Measurements from ENCODE around the gene OXLD1.

Gene OXLD1

DNA sequence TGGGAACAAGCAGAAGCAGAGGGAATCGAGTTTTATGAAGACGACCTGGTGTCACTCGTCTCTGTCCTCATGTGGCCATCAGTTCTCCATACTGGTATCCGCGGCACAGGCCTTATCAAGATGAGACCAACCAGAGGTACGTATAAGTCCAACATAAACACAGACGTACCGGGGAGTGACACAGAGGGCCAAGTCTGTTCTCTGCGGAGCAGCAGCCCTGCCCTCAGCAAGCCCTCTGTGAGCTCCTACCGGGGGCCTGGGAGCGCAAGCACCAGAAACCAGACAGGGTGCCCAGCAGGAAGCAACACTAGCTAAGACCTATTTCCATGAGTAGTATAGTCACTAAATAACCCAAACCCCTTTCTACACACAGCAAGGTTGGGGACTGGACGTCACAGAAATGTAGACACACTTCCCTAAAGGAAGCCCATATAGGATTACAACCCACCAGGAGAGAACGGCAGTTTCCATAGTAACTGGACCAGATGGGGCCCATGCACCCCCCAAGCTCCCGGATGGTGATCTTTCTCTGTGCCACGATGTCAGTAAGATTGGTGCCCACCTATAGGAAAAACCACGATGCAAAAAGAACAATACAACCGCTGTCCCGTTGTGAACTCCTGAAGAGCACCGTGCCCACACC is 16.3 kb upstream of the OXLD1 start:
- no peak for FAIRE-seq

DNA sequence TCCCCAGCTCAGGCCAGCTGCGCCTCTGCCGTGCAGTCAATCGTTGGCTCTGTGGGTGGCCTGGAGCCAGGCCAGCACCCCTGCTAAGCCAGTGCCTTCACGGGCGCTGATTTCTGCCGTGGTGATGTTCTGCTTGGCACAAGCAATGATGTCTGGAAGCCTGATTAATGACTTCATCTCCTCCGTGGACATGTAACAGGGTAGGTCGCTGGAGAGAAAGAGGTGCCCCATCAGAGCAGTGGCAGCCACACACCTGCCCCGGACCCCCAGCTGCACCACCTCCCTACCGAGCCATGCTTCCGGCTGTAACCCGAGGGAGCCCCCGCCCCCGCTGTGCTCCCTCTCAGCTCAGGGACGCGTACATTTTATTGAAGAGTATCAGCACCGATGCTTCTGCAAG is 15.3 kb upstream of the OXLD1 start:
- FAIRE-seq = no peak

DNA sequence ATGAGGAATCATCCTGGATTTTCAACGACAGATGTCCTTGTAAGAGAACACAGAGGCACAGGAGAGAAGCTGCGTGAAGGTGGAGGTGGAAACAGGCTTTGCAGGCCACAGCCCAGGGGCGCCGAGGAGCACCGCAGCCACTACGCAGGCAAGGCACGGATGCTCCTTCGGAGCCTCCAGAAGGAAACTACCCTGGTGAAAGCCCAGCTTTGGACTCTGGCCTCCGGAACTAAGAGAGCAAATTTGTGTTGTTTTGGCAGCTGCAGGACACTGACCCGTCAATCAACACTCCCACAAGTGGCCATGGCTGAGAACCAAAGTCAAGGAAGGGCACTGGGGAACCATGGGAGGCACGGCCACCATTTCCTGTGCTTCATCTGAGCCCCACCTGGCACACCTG is 13.7 kb upstream of the OXLD1 start:
- FAIRE-seq = no peak

DNA sequence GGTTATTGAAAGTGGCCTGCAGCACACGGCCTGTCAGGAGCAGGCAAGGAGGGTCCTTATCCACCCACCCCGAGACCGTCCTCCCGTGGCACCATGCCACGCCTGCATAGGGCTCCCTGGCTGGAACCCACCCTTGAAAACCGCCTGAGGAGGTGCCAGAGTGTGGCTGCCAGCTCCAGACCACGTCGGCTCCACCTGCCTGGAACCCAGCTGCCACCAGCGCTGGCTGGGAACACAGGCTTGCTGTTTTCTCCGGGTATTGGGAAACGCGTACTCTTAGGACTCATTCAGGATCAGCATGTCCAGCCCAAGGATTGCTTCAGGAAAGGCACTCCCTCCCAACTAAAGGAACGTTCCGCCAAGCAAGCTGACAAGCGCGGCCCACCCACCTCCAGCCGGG is 10.5 kb upstream of the OXLD1 start:
- no peak for FAIRE-seq

DNA sequence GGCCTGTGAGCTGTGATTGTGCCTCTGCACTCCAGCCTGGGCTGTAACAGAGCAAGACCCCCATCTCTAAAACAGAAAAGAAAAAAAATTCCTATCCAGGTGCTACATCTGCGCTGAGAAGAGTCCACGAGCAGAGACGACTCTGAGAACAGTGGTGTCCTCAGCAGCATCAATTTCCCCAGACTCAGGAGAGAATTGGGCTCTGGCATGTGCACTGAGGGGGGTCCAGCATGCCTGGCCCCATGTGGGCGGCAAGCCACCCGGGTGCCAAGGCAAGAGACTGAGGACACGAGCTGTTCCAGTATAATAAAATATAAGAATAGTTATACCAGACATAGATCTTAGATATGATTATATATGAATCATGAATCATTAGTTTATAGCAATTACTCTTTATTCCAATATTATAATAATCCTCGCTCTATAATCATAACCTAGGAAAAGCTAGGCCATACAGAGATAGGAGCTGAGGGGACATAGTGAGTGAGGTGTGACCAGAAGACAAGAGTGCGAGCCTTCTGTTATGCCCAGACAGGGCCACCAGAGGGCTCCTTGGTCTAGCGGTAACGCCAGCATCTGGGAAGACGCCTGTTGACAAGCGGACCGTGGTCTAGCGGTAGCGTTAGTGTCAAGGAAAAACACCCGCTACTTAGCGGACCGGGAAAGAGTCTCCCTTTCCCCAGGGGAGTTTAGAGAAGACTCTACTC is 9.3 kb upstream of the OXLD1 start:
- FAIRE-seq = peak; percentile 94

DNA sequence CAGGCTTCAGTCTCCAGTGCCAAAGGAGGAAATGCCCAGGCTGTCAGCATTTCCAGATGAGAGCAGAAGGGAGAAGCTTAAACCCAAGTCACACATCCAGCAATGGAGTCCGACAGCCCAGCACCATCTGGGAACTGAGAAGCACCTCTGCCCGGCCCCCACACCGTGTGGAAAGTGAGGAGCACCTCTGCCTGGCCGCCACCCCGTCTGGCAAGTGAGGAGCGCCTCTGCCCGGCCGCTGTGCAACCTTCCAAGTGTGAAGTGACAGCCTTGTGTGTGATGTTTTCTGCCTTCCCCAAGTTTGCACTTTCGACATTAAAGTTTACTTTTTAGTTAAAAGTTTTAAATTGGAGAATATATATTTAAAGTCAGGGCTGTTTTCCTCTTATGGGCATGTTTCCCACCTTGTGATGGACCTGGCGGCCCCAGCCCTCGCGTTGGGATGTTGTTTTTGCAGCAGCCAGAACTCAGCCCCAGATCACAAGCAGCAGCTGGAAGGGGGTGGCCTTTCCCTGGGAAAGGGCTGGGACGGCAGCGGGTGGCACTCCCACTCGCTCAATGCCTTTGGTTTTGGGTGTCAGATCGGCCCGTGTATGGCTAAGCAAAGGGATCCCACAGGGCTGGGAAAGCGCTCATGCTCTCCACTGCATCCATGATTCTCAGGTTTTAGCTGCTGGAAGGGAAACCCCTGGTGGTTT is 7.3 kb upstream of the OXLD1 start:
- no peak for FAIRE-seq

DNA sequence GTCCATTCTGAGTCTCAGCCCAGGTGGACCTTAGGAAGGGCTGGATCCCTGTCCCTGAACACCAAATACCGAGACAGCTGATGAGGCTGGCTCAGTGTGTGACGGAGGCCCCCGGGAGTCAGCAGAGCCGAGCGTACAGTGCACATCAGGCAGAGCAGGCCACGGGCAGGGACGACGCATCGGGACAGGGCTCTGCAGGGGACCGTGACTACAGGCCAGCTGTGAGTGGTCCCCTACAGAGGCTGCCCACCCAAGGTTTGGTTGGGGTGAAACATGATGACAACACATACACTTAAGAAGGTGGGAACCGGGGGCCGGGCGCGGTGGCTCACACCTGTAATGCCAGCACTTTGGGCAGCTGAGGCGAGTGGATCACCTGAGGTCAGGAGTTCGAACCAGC is 6.5 kb upstream of the OXLD1 start:
- no peak for FAIRE-seq

DNA sequence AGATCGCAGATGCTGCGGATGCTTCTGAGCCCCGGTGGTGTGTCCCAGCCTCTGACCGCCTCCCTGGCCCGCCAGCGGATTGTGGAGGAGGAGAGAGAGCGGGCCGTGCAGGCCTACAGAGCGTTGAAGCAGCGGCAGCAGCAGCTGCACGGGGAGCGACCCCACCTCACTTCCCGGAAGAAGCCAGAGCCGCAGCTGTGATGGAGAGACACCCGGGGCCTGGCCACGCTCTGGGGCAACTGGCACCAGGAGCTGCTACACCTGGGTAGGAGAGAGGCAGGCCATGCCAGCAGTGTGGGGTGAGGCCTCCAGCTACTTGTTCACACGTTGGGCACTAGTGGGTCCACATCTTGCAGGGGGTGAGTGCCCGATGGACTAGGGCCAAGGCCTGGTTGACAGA is 6.1 kb upstream of the OXLD1 start:
- FAIRE-seq = no peak

DNA sequence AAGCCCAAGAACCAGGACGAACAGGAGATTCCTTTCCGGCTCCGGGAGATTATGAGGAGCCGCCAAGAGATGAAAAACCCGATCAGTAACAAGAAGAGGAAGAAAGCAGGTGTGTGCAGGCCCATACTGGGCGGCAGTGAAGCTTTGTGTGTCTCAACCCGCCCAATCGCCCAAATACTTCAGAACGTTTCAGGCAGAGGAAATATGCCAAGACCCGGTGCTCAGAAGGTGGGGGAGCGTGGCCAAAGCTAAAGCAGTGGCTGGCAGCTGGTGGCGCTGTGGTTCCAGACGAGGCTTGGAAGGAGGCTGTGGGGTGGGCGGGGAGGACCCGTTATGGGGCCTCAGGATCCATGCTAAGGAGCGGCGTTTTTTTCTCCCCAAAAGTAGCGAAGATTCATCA is 1.3 kb upstream of the OXLD1 start:
- no peak for FAIRE-seq

DNA sequence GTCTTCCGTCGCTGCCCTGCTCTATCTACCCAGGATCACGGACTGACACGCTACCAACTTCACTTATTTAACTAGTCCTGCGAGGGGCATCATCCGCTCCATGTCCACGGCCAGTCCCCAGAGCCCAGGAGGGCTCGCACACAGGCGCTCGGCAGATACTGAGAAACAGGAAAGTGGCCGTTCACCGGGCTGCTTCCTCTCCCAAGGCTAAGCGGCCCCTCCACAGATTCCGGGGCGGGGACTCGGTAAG is 388 bp downstream of the OXLD1 start:
- FAIRE-seq = no peak

DNA sequence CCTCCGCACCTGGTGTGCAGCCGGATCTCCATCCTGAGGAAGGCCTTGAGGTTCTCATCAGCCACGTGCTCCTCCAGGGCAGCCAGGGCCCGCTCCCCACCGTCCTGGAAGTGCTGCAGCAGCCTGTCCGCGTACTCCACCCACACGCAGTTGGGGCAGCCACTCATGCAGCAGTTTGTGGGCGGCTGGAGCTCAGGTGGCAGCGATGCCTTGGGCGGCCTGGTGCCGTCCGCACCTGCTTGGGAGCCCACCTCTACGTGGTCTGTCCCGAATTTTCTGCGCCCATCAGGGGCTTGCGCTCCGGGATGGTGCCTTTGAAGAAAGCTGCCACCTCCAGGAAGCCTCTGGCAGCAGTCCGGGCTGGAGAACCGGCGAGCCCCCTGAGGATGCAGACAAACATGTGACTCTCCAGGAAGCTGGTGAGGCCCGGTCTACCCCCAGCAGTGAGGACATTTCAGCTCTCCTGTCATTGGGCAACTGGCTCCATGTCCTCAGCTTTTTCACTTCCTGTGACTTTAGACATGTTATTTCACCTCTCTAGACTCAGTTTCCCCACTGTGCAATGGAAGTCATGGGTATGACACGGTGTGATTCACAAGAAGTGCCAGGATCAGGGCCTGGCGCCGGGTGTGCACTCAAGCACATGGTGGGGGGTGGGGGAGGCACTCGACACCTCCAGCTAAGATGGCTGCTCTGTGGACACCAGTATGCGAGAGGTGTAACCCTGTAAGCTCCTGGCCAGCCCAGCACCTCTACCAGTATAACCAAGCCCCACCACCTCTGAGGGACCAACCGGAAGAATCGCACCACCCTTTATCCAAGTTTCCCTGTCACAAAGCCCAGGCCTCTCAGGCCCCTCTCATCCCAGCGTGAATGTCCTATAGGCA is 957 bp downstream of the OXLD1 start:
- FAIRE-seq = no peak

DNA sequence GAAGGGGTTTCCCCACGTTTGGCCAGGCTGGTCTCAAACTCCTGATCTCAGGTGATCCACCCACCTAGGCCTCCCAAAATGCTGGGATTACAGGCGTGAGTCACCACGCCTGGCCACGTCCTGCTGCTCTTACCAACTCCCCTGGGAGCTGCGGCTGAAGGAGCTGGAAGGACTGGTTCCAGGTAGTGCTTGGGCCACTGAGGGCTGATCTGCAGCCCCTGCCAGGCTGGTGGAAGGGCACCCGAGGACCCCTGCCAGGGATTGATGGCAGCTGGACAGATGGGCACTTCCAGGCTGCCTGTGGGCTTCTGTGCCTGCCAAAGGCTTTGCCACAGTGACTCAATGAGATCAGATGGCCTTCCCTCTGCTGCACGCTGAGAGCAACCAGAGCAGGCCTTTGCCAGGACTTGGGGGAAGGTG is 2.3 kb downstream of the OXLD1 start:
- FAIRE-seq = no peak

DNA sequence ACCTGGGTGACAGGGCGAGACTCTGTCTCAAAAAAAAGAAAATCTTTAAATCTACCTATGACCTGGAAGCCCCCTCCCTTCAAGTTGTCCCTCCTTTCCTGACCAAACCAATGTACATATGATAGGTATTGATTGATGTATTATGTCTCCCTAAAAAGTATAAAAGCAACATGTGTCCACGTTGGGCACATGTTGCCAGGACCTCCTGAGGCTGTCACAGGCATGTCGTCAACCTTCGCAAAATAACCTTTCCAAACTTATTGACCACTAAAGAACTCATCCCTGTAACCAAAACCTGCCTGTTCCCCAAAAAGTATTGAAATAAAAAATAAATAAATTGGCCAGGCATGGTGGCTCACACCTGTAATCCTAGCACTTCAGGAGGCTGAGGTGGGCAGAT is 4.4 kb downstream of the OXLD1 start:
- no peak for FAIRE-seq

DNA sequence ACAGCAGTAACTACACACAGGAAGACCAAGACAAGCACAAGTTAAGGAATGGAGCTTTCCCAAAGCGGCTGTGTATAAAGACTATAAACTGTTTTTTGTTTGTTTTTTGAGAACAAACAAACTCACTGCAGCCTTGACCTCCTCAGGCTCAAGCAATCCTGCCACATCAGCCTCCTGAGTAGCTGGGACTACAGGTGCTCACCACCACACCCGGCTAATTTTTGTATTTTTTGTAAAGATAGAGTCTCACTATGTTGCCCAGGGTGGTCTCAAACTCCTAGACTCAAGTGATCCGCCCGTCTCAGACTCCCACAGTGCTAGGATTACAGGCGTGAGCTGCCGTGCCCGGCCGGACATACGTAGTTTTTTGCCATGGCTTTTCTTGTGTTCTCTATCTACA is 6.0 kb downstream of the OXLD1 start:
- no peak for FAIRE-seq

DNA sequence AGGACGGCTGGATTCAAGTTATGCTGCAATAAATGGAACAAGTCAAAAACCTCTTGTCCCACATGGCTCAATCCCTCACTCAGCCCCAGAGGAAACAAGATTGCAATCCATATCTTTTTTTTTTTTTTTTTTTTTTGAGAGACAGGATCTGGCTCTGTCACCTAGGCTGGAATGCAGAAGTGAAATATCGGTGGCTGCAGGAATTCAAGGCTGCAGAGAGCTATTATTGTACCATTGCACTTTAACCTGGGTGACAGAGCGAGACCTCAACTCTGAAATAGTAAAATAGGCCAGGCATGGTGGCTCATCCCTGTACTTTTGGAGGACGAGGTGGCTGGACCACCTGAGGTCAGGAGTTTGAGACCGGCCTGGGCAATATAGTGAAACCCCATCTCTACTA is 7.4 kb downstream of the OXLD1 start:
- no peak for FAIRE-seq

DNA sequence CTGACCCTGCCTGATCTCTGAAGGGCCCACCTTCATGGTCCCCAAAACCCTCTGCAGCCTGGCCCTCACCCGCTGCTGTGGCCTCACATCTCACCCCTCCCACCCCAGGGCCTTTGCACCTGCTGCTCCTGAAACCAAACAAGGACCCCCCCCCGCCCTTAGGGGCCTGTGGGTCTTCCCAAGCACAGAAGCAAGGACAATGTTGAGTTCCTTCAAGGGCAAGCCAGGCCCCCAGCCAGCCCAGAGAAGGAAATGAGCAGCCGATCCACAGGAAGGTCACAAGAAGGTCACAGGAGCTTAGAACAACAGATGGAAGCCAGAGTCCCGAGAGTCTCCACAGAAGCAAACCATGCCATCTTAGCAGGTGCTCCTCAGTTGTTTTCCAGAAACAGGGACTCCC is 9.6 kb downstream of the OXLD1 start:
- no peak for FAIRE-seq

DNA sequence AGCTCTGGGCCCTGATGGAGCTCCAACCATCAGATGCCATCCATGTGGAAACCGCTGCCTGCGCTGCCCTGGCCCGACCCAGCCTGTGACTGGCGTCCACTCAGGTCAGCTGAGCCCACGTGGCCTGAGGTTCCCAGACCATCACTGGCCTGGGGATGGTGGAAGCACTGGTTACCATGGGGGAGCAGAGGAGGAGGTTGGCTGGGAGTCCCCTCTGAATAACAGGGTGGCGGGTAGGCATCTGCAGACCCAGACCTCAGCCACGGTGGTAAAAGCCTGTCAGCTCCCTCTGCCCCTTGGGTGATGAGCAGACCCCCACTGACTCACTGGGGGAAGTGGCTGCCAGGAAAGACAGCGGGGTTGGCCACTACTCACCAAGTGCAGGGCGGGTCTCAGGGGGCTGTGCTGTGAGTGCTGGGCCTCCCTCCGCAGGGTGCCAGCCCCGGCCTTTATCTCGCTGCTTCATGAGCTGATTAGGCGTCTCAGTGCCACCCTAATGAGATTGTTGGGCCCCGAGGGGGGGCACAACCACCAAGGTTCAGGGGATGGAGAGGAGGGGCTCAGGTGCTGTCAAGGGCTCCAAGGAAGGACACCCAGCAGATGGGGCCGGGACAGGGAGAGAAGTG is 10.2 kb downstream of the OXLD1 start, which contains the start of gene PDE6G:
Gene PDE6G (minus strand): TSS at position 425 of the 626 bp plus-strand sequence. CDS start 3,237 bp downstream, outside the sequence.
- no peak for FAIRE-seq

DNA sequence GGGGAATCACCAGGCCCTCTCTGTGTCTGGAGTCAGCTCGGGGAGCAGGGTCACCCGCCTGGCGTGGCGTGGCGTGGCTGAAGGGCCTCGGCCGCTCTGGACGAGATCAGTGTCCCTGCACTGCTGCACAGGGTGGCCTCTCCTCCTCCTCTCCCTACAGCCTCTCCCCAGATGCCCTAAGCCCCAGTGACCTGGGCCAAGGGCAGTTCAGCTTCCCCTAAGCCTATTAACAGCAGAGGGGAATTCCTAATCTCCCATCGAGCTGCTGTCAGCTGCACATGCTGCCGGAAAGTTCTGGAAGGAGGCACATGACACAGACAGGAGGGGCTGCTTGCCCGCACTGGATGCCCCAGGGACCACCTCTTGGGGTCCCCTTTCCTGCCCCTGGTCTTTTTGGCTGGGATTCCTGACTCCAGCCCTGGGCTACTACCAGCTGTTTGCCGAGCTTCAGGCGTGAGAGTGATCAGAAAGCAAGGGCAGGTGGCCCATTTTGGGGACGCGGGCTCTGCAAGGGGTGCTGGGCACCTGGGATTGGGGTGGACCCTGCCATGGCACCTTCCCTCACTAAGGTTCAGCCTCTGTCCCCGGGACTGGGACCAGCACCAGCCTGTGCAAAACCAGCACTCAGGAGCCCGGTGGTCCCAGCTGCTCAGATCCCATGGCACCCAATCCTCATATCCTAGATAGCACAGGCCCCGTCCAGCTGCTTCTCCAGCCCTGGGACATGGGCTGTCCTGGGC is 10.9 kb downstream of the OXLD1 start:
- FAIRE-seq = no peak

DNA sequence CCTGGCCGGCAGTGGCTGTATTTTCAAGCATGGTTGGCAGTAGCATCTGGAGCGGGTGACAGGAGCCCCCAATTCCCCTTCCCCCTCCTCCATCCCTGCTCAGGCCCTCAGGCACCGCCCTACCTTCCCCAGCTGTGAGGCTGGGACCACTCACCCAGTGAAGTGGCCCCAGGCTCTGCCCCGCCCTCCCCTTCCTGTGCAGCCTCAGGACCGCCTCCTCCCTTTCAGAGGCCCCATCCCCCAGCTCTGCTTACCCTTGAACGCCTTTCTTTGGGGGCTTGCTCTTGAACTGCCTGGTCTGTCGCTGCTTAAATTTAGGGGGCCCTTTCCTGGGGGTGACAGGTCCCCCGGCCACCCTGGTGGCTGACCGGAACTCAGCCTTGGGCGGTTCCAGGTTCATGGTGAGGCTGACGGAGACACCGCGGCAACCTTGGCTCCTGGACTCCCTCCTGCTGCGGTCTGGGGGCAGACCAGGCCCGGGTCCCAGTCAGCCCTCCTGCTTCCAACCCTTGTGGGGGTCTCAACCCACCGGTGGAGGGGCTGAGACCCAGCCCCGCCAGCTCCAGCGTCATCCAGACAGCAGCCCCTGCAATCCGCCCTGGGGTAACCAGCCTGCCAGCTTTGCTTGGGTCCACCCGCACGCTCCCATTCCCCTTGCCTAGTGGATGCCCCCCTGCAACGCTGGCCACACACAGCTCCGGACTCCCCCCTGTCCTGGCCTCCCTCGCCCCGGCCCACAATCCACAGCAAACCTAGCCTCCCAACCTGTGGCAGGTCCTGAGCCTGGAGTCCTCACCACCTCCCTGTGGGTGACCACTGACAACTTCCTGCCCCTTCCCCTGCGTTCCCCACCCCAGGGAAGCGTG is 13.3 kb downstream of the OXLD1 start:
- no peak for FAIRE-seq

DNA sequence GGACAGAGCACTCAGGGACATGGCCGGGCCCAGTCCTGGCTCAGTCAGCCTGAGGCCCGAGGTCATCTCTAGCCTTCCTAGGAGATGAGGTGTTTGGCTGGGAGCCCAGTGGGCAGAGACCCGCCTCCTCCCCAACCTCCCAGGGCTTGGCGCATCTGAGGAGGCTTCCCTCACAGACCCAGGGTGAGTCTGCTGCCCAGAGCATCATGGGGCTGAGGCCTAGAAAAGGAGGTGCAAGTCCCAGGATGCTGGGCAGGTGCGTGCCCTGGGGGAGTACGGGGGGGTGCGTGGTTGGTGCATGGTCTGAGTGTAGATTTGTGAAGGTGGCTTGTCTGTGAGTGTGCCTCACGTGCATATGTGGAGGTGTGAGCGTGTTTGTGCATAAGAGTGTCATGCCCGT is 14.7 kb downstream of the OXLD1 start:
- FAIRE-seq = no peak

DNA sequence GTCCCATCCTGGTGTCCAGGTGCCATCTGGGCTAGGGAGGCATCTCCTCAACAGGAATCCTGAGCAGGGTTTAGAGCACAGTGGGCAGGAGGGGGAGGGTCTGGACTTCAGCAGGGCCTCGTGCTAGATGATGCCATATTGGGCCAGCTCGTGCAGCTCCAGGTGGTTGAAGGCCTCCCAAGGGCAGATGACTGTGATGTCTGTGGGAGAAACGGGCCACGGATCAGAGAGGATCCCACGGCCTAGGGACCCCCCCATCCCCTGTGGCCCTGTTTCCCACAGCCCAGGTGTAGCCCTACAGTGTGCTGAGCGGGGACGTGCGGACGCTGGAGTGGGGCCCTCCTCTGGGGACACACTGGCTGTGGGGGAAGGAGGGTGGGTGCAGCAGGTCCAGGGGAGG is 15.5 kb downstream of the OXLD1 start:
- FAIRE-seq = no peak

All from G401.6 (cell line).